Activated CD4-positive, alpha-beta T cell treated with anti-CD3 and anti-CD28 coated beads, Interleukin-2, amount 50 U/mL, for 24 hours (primary cell): ENCODE measurements around the gene PRR20D.
"Not testable (repeated sequence)": the region's sequence is repeated elsewhere in the genome, so short reads cannot be mapped to it uniquely, and the experiment has no call there.

ENCODE experiments used
- DNase-seq, 2 donors: peaks; one replicate each; pipeline ENCODE4 v3.0.0-alpha.2; 2020; ENCODE audit warnings: low read depth in 1 of 2, low spot score in 1 of 2

PRR20D gene

DNA sequence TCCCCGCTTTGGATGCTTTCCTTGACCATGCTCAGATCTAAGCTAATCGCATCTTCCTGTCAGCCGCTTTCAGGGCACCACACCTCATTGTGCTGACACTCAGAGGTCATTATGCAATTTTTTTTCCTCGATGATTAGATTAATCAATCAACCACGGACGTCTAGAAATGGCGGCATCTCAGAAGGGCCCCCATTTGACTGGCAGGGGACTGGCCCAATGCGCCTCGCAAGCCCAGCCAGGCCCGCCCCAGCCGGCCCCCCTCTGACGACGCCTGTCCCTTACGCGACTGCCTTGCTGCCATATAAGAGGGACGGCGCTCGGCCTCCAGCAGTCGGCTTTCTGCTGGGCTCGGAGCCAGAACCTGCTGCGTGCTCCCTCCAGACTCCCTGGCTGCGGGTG lies at the start of gene PRR20D:
PRR20D (plus strand) TSS at position 301 of the 400 bp plus-strand sequence. CDS start 387 bp downstream, outside the sequence.
- not testable (repeated sequence) for DNase-seq

GRCh38 chr13:57114945-57115344 lies 45.5 kb upstream of the PRR20D start:
- DNase-seq = no peak

GRCh38 chr13:57123681-57124080 lies 36.8 kb upstream of the PRR20D start:
- no peak for DNase-seq

DNA sequence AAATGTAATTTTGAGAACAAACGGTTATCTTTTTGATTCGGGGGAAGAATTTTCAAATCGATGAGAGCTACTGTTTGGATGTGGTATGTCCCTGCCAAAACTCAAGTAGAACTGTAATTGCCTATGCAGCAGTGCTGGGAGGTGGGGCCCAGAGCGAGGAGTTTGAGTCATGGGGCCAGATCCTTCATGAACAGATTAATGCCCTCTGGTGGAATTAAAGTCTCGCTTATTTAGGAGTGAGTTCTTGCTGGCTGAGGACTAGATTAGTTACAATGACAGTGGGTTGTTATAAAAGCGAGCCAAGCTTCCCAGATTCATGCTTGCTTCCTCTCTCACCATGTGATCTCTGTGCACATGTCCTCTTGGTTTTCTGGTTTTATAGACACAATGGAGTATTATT lies 31.5 kb upstream of the PRR20D start:
- DNase-seq = no peak

GRCh38 chr13:57136093-57136492 lies 24.3 kb upstream of the PRR20D start:
- no peak for DNase-seq

DNA sequence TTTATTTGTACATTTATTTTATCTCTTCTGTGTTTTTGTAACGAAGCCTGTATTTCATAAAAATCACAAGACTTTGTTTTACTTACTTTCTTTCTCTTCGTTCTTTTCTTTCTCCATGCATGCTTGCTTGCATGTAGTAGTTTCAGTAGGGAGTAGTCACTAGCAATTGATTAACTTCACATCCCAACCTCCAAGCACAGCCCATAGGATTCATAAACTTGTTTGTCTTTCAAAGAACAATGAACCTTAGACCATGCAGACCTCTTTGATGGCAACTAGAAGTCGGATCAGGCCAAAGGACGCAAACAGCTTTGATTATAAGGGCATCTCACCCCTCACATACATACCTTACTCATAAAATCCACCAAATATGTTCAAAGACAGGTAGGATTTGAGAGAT lies 22.8 kb upstream of the PRR20D start:
- no peak for DNase-seq

GRCh38 chr13:57138988-57139387 lies 21.4 kb upstream of the PRR20D start:
- DNase-seq = no peak

DNA sequence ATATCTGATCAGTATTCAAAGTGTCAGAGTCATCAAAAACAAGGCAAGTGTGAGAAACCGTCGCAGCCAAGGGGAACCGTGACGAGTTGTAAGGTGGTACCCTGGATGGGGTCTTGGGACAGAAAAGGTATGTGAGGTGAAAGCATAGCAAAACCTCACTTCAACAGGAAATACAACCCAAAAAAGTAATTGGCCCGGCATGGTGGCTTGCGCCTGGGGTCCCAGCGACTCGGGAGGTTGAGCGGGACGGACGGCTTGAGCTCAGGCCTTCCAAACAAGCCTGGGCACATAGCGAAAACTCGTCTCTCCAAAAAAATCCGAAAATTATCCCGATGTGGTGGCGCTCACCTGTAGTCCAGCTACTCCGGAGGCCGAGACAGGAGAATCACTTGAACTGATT lies 20.7 kb upstream of the PRR20D start:
- DNase-seq = not testable (repeated sequence)

DNA sequence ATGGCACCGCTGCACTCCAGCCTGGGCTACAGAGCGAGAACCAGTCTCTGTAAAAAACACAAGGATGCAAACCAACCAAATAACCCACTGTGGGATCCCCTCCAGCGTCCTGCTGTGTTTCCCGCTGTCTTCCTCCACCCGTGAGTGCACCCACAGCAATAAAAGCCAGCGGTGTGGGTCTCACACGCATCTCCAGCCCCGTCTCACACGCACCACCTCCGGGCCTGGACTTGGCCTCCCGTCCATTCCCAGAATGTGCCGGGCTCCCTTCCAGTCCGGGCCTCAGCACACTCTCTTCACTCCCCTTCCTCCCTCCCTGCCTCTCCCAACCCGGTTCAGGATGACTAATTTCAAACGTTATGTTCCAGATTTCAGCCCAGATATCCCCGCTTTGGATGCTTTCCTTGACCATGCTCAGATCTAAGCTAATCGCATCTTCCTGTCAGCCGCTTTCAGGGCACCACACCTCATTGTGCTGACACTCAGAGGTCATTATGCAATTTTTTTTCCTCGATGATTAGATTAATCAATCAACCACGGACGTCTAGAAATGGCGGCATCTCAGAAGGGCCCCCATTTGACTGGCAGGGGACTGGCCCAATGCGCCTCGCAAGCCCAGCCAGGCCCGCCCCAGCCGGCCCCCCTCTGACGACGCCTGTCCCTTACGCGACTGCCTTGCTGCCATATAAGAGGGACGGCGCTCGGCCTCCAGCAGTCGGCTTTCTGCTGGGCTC lies 20.0 kb upstream of the PRR20D start, which contains the start of gene PRR20A:
PRR20A (plus strand) TSS at position 684 of the 734 bp plus-strand sequence. CDS start 387 bp downstream, outside the sequence.
- not testable (repeated sequence) for DNase-seq

- DNase-seq = not testable (repeated sequence)
These were observed 13.2 kb upstream of the PRR20D start, which contains the start of gene PRR20B for GRCh38 chr13:57147188-57147587. TSS of gene PRR20B (plus strand) at chr13:57147488. CDS start at chr13:57147875, 387 bp downstream.

GRCh38 chr13:57148106-57148505 lies 12.3 kb upstream of the PRR20D start:
- DNase-seq = not testable (repeated sequence)

GRCh38 chr13:57153761-57154160 lies 6.7 kb upstream of the PRR20D start, which contains the start of gene PRR20C:
TSS of gene PRR20C (plus strand) at chr13:57154061. CDS start at chr13:57154448, 387 bp downstream.
- not testable (repeated sequence) for DNase-seq

- not testable (repeated sequence) for DNase-seq
These were observed 6.5 kb downstream of the PRR20D start, which contains the start of gene PRR20E for GRCh38 chr13:57166897-57167296. TSS of gene PRR20E (plus strand) at chr13:57167197. CDS start at chr13:57167584, 387 bp downstream.

GRCh38 chr13:57191667-57192066 lies 31.2 kb downstream of the PRR20D start:
- DNase-seq = no peak

- DNase-seq = no peak
These were observed 52.6 kb downstream of the PRR20D start for GRCh38 chr13:57212989-57213388.
